Amniotic epithelial cell (primary cell): Measurements from ENCODE around the gene SUPT4H1.

Experiments
- DNase-seq: peaks from one replicate; pipeline ENCODE4 v3.0.0-alpha.2; 2010; ENCODE audit warnings: low read depth

The SUPT4H1 gene

GRCh38 chr17:58339755-58340404 is 12.1 kb downstream of the SUPT4H1 start:
- no peak for DNase-seq

- DNase-seq, result peak; percentile 79
Observed at GRCh38 chr17:58338841-58339754, 12.9 kb downstream of the SUPT4H1 start.

DNA sequence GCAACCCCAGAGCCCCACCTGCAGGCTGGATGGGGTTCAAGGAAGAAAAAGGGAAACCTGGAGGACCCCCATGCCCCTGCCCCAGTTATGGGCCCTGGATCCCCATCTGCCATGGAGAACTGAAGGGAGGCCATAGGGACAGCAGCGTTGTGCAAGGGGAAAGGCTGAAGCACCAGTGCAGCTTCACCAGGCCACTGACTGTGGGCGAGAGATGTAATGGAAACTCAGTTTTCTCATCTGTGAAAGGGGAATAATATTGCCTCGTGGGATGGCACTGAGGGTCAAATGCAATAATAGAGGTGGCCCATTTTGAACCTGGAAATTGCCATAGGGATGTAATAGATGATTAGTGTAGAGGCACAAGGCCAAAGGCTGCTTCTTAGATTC is 13.6 kb downstream of the SUPT4H1 start:
- DNase-seq, result no peak

GRCh38 chr17:58337600-58338453 is 14.2 kb downstream of the SUPT4H1 start:
- DNase-seq, result peak; percentile 91

DNA sequence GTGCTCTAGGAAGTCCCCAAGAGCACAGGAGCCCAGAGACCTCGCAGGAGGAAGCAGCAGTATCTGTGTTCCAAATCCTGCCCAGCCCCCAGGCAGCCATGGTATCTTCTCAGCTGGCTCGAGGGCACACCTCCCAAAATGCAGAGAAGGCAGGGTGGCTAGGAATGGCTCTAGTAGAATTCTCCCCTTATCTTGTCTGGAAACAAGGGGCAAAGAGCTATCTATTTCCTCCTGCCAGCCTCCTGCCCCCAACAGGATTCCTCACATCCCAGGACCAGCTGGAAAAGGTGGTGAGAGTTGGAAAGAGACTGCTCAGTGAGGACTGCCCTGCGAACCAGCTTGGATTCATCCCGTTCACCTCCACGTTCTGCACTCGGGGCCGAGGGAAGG is 14.8 kb downstream of the SUPT4H1 start:
- no peak for DNase-seq

GRCh38 chr17:58336456-58337209 is 15.4 kb downstream of the SUPT4H1 start:
- no peak for DNase-seq

DNA sequence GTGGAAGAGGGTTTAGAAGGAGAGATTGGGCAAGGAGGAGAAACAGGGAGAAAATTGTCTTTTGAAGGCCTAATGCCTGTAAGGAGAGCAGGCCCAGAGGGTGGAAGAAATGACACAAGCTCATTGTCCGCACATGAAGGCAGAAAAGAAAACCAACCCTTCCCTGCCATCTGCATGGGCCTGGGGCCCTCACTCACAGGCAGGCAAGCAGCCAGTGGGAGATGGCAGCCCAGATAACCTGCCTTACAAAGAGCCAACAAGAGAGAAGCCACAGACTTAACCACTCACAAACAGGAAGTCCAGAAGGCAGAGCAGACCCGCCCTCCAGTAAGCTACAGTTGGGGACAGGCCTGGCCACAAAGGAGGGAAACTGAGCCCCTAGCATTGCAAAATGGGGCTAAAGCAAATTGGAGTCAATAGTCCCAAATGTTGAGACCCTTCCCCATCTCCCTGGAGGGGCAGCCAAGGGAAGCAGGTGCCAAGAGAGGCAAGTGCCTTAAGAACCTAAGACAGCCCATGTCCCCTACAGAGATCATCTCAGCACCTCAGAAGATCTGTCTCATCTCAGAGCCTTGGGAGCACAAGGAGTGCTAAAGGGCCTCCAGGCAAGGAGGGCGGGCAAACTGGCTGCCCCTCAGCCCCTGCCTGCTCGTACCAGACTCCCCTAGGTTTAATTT is 16.1 kb downstream of the SUPT4H1 start:
- peak; percentile 24 for DNase-seq

DNA sequence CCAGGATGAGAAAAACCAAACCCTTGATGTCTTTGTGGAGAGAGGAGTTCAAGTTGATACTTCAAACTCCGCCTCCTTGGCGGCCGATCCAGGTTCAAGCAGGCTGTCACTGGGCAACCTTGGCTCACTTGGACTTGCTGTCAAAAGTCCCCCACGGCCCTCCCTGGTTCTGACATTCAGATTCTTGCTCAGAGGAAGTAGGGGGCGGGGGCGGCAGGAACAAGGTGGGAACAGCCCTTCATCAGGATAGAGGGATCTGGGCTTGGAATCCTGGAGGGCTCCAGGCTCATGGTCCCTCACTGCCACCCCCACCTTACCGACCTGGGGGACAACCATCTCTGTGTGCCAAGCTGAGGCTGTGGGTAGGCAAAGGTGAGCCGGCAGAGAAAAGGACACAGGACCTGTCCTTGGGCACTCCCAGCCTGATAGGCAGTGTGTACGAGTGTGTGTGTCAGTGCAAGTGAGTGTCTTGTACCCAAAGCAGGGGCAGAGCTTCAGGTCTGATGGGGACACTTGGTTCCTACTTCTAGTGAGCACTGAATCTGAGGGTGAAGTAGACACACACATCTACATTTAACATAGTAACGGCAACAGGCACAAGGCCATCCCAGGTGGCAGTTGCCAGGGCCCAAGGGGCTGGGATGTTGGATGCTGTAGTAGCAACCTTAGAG is 16.8 kb downstream of the SUPT4H1 start:
- DNase-seq, result no peak

DNA sequence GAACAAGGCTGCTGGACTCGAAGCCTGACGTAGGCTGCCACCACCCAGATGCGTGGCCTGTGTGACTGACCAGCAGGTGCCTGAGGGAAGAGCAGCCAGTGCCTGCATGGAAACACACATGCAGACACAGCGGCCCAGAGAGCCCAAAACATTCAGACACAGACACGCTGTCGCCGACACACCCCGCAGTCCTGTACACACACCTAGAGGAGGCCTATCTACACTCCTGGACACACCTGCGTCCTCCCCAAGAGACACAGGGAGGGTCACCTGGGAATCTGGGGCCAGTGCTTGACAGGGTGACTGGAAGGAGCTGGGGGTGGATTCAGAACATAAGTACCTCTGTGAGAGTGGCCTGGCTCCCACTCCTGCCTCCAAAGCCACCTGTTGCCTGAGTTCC is 17.3 kb downstream of the SUPT4H1 start:
- DNase-seq, result no peak

GRCh38 chr17:58334256-58334655 is 17.7 kb downstream of the SUPT4H1 start:
- no peak for DNase-seq

DNA sequence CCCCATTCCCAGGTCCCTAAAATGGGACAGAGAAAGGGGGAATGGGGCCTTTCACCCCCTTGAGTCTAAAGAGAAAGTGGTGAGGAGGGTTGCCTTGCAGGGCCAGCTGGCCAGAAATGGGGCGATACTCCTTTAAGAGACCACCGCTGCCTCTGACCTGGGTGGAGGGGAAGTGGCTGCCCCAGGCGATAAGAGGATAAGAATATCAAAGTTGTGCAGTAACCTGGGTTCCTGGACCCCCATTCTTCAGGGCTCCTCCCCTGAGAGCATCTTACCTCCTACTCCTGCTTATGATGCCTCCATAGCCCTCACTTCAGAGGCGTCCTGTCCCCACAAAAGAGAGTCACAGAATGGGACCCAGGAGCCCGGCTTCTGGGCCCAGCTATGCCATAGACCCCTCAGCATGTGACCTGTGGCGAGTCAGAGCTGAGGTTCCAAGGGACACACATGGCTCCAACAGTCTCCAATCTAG is 18.2 kb downstream of the SUPT4H1 start:
- DNase-seq, result no peak

DNA sequence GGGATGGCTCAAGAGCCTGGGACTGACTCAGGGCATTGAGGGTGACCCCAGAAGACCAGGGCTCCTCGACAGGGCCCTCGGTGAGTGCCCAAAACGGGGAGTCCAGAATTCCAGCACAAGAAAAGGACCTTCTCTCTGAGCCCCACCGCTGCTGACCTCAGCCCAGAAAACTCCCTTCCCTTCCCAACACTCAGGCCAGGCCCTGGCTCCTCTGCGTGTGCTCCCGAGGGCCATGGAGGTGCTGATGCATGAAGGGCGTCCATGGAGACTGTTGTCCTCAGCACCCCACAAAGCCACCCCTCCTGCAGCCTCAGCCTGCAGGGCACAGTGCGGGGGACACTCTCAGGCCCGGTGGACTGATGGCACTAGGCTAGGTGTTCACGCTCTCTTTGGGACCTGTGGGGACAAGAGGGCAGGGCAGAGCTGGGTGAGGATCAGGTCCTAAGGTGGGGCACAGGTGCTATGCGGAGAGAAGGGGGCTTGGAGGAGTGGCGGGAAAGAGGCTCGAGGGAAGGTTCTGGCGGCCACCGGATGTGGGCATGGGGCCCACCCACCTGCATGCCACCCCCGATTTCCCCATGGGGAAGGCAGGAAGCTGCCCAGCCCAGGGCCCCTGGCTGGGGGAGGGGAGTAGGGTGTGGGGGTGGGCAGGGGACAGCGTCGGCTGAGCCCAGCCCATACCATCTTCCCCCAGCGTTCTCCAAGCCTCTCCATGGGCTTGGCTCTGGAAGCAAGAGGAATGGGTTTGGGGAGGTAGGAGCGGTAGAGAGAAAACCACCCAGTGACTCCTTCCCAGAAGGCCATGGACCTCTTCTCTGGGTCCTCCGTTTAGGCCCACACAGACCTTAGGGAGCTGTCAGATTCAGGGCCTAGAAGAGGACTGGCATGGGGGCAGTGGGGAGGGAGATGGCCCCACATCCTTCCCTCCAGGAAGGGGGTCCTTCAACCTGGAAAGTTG is 18.9 kb downstream of the SUPT4H1 start:
- no peak for DNase-seq

GRCh38 chr17:58331815-58332777 is 19.9 kb downstream of the SUPT4H1 start:
- no peak for DNase-seq

DNA sequence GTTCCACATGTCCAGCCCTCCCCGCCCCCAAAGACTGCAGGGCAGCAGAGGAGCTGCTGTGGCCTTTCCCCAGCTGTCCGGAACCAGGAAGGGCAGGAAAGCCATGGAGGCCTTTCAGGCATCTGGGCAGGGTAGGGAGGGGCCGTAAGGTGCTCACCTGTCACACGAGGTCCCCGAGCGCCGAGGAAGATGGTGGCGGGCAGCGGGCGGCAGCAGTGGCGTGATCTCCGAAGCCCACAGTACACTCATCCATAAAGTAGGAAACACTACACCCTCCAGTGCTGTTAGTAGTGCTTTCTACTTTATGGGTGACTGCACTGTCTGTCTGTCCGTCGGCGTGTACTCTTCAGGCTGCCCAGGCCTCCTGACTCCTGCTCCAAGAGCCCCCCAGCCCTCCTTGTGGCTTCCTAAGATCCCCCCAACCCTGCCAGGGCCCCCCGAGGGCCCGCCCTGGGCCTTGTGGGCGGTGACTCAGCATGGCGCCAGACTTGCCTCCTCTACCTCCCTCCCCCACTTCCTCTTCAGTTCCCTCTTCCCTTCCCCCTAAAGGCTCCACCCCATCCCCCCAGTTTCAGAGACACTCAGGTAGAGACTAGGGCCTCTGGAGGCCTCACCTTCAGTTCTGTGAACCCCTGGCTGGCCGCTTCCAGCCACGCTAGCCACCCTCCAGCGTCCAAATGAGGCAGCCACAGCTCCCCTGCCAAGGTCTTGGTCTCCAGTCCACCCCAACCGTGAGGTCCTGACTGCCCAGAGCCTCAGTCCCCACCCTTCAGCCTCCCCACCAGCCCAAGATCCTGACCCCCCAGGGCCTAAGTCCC is 20.8 kb downstream of the SUPT4H1 start:
- DNase-seq, result peak; percentile 32

GRCh38 chr17:58330538-58330996 is 21.4 kb downstream of the SUPT4H1 start:
- DNase-seq, result no peak

GRCh38 chr17:58329810-58330537 is 22.0 kb downstream of the SUPT4H1 start:
- no peak for DNase-seq
